Body of pancreas (tissue), 4 donors: Measurements from ENCODE around the gene RPL7L1. TPM values are rescaled to one million over a fixed set of nuclear protein-coding genes. Genes with fewer than 3 reads are reported as not detected.
"Not testable (repeated sequence)": the region's sequence is repeated elsewhere in the genome, so short reads cannot be mapped to it uniquely, and the experiment has no call there.

Experiments used
- ATAC-seq: fragments of 150-250 bp; one replicate; pipeline ENCODE4 v1.9.1; 2016
- DNase-seq, 4 donors: peaks; one replicate each; pipeline ENCODE4 v3.0.0-alpha.2; 2019
- H3K27ac ChIP-seq, 4 donors: fragments of 200-600 bp; sonication (generic); 1 replicate in 3 of 4; 2 replicates in 1 of 4; pipeline versions ENCODE4 v1.5.1 to v1.6.1; 2016 to 2019; ENCODE audit warnings: mild to moderate bottlenecking in 1 of 4, mixed read lengths in 1 of 4, moderate library complexity in 1 of 4
- H3K27me3 ChIP-seq, 2 donors: fragments of 200-600 bp; sonication (generic); one replicate each; pipeline ENCODE4 v1.6.0; 2016; ENCODE audit warnings: mild to moderate bottlenecking in 1 of 2
- H3K36me3 ChIP-seq, 2 donors: fragments of 200-600 bp; sonication (generic); replicated peaks in 1 of 2; 2 replicates each; pipeline ENCODE4 v1.5.1; 2016; ENCODE audit warnings: low read depth in 2 of 2; ENCODE audit not compliant: insufficient read depth in 1 of 2
- H3K4me1 ChIP-seq: fragments of 200-600 bp; sonication (generic); one replicate; pipeline ENCODE4 v1.6.0; 2016
- H3K4me3 ChIP-seq, 2 donors: fragments of 200-600 bp; sonication (generic); 1 replicate in 1 of 2; 2 replicates in 1 of 2; pipeline ENCODE4 v1.5.1; 2016 to 2019
- H3K9me3 ChIP-seq, 3 donors: fragments of 200-600 bp; sonication (generic); 1 replicate in 2 of 3; 2 replicates in 1 of 3; pipeline ENCODE4 v1.5.1; 2016
- POLR2A ChIP-seq, 3 donors: fragments of 450-650 bp; IDR thresholded peaks; one replicate each; pipeline ENCODE4 v1.6.1; 2016; ENCODE audit warnings: antibody characterized with exemption in 3 of 3, mild to moderate bottlenecking in 2 of 3
- WGBS, 2 donors: methylation state at CpG; one replicate each; pipeline ENCODE4 v1.1.5; 2017; 5-methylcytosine and 5-hydroxymethylcytosine counted together
- intact Hi-C: fragments of 100-400 bp; cut with DNase I; formaldehyde crosslinking; loops from one replicate; pipeline ENCODE4 v1.15.1; 2023
- total RNA-seq, 2 donors: library from RNA; depleted of rRNA; stranded (reverse); fragments of >200 nt; gene quantifications; one replicate each; pipeline ENCODE4 v1.1.0, GENCODE V29; 2016
- TF ChIP-seq, protein P1 (sequence below), 7 experiments: fragments of 450-650 bp in 4 of 7; fragments of 200-600 bp in 3 of 7; sonication (generic) in 3 of 7; IDR thresholded peaks; one replicate each; pipeline ENCODE4 v1.5.1; 2016 to 2019; ENCODE audit warnings: antibody characterized with exemption in 7 of 7

RPL7L1 gene
- total RNA-seq, 2 donors from 2014 or later, result 42.2 to 56.3 TPM

DNA sequence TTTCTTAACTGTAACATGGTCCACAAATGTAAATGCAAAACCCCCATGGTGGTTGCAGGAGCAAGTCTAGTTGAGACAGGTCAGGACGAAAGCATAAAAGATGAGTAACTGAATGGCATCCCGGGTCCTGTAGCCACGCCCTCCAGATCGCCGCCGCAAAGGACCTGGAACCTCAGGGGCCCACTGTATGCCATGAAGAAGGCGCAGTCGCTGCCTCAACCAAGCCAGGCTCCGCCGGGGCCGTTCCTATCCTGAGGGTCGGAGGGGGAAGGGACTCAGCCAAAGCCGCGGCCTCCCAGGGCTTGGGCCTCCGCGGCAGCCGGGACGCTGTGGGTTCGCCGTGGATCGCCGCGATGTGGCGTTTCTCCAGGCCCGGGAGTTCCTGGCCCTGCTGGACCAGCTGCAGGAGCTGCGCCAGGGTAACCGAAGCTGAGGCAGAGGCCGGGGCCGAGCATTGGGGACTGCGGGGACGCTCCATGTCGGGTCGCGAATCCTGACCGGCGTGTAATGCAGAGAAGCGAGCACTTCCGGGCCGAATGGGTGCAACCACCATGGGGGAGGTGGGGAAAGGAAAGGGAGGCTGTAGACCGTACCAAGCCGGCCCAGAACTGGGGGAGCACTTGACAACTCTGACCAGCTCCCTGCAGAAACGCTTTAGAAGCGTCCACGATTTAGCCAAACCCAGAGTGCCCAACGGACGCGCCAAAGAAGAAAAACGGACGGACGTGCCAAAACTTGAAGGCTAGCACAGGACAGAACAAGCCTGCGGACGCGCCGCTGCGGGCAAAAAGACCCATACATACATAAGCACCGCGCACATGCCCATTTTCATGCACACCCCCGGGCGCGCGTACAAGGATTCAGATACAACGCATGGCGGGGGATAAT lies 11.1 kb downstream of the RPL7L1 start:
- Histone ChIP-seq H3K27me3 (no peaks in the 10 kb centered on the region), H3K36me3 (peaks cover 0 to 9% of the 10 kb centered on the region in 2 donors), H3K9me3 (no peaks in the 10 kb centered on the region), H3K4me3 (peak overlapping the region; percentile 74 to 82), H3K4me1 (peaks cover 10% of the 10 kb centered on the region), H3K27ac (peak overlapping the region; percentile 81 to 95 (median 90))
- intact Hi-C loops, result no loop called here
- 0% methylated on average over 14 to 63 of the region's 63 CpGs for WGBS, 2 donors
- peak; percentile 72 to 95 (median 93) for TF ChIP-seq POLR2A (IDR thresholded peaks at IDR 0.05)
- TF ChIP-seq, protein P1, sequence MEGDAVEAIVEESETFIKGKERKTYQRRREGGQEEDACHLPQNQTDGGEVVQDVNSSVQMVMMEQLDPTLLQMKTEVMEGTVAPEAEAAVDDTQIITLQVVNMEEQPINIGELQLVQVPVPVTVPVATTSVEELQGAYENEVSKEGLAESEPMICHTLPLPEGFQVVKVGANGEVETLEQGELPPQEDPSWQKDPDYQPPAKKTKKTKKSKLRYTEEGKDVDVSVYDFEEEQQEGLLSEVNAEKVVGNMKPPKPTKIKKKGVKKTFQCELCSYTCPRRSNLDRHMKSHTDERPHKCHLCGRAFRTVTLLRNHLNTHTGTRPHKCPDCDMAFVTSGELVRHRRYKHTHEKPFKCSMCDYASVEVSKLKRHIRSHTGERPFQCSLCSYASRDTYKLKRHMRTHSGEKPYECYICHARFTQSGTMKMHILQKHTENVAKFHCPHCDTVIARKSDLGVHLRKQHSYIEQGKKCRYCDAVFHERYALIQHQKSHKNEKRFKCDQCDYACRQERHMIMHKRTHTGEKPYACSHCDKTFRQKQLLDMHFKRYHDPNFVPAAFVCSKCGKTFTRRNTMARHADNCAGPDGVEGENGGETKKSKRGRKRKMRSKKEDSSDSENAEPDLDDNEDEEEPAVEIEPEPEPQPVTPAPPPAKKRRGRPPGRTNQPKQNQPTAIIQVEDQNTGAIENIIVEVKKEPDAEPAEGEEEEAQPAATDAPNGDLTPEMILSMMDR (IDR thresholded peaks at IDR 0.05), result peak in 1 of 7 experiments; percentile 25
- ATAC-seq (peak; percentile 100), DNase-seq (peak; percentile 91 to 96 (median 94))

DNA sequence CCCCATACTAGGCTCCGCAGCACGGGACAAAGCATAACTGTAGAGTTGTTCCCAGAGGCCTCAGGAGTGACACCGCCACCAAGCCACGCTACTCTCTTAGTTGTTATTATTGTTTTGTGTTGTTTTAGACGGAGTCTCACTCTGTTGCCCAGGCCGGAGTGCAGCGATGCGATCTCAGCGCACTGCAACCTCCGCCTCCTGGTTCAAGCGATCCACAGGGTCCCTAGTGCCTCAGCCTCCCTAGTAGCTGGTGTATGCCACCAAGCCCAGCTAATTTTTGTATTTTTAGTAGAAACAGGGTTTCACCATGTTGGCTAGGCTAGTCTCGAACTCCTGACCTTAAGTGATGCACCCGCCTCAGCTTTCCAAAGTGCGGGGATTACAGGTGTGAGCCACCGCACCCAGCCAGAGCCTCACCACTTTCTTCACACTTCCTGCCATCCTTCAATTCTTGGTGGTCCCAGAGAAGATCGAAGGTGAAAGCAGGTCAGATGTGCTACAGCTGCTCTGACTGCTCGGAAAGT lies 11.8 kb downstream of the RPL7L1 start:
- peak overlapping the region; percentile 36 to 95 (median 88) for H3K27ac ChIP-seq
- intact Hi-C loops, result no loop called here
- DNase-seq, result no peak
- ATAC-seq, result no peak
- H3K36me3 ChIP-seq, result peaks cover 0 to 2% of the 10 kb centered on the region in 2 donors
- TF ChIP-seq, protein P1 (IDR thresholded peaks at IDR 0.05), result no peak
- no peak for TF ChIP-seq POLR2A (IDR thresholded peaks at IDR 0.05)
- H3K9me3 ChIP-seq, result no peaks in the 10 kb centered on the region
- peak overlapping the region; percentile 74 to 82 for H3K4me3 ChIP-seq
- H3K4me1 ChIP-seq, result peaks cover 10% of the 10 kb centered on the region
- WGBS, 2 donors, result 33 to 46% methylated on average over 15 to 17 of the region's 17 CpGs
- no peaks in the 10 kb centered on the region for H3K27me3 ChIP-seq

GRCh38 chr6:42894041-42894828 lies 14.8 kb downstream of the RPL7L1 start:
- ATAC-seq, H3K4me3 ChIP-seq, intact Hi-C loops, H3K27me3 ChIP-seq, DNase-seq, H3K9me3 ChIP-seq, H3K36me3 ChIP-seq: not testable (repeated sequence)
- H3K4me1 ChIP-seq, result peaks cover 16% of the 10 kb centered on the region
- WGBS, 2 donors, result 54 to 63% methylated on average over 13 to 19 of the region's 19 CpGs
- peak overlapping the region in 1 of 4 donors; percentile 18 for H3K27ac ChIP-seq

GRCh38 chr6:42896178-42896719 lies 16.8 kb downstream of the RPL7L1 start:
- H3K4me1 ChIP-seq, result peaks cover 11% of the 10 kb centered on the region
- WGBS, 2 donors, result 74 to 78% methylated on average over 10 of the region's 10 CpGs
- intact Hi-C loops, result no loop called here
- no peaks in the 10 kb centered on the region for H3K9me3 ChIP-seq
- no peak overlapping the region for H3K4me3 ChIP-seq
- TF ChIP-seq, protein P1 (IDR thresholded peaks at IDR 0.05), result no peak
- no peak for TF ChIP-seq POLR2A (IDR thresholded peaks at IDR 0.05)
- no peak overlapping the region for H3K27ac ChIP-seq
- ATAC-seq (no peak), DNase-seq (no peak)
- no peaks in the 10 kb centered on the region for H3K27me3 ChIP-seq
- no peaks in the 10 kb centered on the region for H3K36me3 ChIP-seq
